Cardiac fibroblast (primary cell): Measurements from ENCODE around the gene ANKS6.
"Not testable (repeated sequence)": the region's sequence is repeated elsewhere in the genome, so short reads cannot be mapped to it uniquely, and the experiment has no call there.

ENCODE experiments used
- DNase-seq, 2 donors: peaks; one replicate each; pipeline versions ENCODE4 v3.0.0 to v3.0.0-alpha.2; 2010; ENCODE audit warnings: low read depth in 2 of 2
- H3K4me3 ChIP-seq, 2 donors: replicated peaks in 1 of 2; 1 replicate in 1 of 2; 2 replicates in 1 of 2; pipeline ENCODE4 v1.5.1; 2011; ENCODE audit warnings: low read depth in 2 of 2, low read length in 2 of 2, mild to moderate bottlenecking in 2 of 2, moderate library complexity in 1 of 2
- CTCF ChIP-seq: IDR thresholded peaks from one replicate; pipeline ENCODE4 v1.5.1; 2011; ENCODE audit warnings: low read depth, mild to moderate bottlenecking, low read length, inconsistent platforms

The ANKS6 gene

DNA sequence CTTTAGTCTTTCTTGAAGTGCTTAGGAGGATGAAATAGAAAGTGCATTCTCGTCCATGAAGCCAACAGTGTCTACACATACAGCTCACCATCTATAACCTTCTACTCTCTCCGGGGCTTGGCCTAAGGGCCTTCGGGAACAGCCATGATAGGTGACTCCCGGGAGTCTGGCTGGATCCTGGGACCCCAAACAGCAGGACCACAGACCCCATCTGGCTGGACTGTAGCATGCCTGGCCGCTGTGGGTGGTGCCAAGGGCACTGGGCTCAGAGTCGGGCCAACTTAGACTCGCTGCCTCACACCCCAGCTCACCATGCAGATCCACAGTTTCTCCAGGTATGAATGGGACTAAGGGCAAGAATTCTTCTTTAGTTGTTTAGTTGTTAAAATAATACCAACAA is 104.0 kb downstream of the ANKS6 start:
- H3K4me3 ChIP-seq = no peak overlapping the region
- TF ChIP-seq CTCF = no peak
- DNase-seq = no peak

DNA sequence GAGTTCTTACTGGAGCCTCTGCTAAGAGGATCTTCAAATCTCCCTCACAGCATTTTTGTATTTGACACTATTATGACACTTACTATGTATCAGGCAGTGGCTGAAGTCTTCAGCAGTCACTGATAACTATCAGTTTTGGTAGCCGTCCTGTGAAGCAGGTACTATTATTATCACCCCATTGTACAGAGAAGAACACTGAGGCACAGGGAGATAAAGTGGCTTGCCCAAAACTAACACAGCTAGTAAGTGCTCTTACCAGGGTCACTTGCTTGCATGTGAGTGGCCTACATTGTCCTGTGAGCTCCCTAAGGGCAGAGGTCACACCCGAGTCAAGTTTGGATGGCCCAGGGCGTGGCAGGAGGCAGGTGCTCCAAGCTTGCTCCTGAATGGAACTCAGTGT is 104.5 kb downstream of the ANKS6 start:
- TF ChIP-seq CTCF = no peak
- no peak for DNase-seq
- no peak overlapping the region for H3K4me3 ChIP-seq

GRCh38 chr9:98690686-98691085 is 105.7 kb downstream of the ANKS6 start:
- DNase-seq = no peak
- H3K4me3 ChIP-seq = no peak overlapping the region
- TF ChIP-seq CTCF = no peak

GRCh38 chr9:98688710-98689495 is 107.5 kb downstream of the ANKS6 start:
- no peak for DNase-seq
- TF ChIP-seq CTCF = no peak
- H3K4me3 ChIP-seq = no peak overlapping the region

GRCh38 chr9:98687911-98688310 is 108.4 kb downstream of the ANKS6 start:
- H3K4me3 ChIP-seq = no peak overlapping the region
- peak in 1 of 2 donors; percentile 12 for DNase-seq
- no peak for TF ChIP-seq CTCF

DNA sequence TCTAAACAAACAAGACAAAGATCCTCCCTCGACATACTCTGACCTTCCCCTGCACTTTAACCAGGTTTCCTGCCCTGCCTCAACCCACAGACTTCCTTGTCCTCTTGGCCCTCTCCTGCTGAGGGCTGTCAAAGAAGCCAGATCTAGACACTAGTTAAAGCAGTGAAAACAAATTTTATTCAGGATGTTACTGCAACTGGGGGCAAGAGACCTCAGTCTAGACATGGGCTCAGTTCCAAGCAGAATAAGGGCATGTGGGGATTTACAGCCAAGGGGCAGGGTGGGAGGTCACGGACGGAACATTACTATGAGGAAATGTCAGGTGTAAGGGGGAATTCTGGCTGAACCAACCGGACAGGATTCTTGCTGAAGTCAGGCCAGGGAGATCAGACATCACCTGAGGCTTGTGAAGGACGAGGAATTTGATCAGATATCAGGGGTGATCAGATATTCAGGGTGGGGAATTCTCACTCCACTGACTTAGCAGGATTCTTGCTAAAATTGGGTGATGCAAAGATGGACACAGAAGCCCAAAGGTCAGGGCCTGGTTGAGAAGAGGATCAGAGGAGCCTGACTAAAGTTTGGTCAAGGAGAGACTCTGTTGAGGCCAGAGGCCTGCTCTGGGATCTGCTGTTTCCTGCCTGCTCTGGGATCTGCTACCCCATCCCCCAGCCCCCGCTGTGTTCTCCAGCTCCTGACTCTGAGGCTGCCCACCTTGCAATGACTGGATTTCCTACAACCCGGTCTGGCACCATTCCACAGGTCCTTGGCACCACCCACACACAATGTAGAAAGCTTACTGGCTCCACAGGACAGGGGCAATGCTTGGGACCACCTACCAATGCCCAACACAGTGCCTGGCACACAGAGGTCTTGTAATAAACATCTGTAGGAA is 109.1 kb downstream of the ANKS6 start:
- no peak overlapping the region for H3K4me3 ChIP-seq
- TF ChIP-seq CTCF = no peak
- no peak for DNase-seq

DNA sequence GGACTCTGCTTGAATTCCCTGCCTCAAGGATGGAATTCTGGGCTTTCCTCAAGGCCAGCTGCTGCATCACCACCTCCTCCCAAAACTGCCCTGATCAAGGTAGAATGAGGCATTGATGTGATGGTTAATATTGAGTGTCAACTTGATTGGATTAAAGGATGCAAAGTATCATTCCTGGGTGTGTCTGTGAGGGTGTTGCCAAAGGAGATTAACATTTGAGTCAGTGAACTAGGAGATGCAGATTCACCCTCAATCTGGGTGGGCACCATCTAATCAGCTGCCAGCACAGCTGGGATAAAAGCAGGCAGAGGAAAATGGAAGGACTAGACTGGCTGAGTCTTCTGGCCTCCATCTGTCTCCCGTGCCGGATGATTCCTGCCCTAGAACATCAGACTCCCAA is 111.5 kb downstream of the ANKS6 start:
- H3K4me3 ChIP-seq, DNase-seq: not testable (repeated sequence)
